SK-N-SH (cell line): ENCODE measurements around the gene TDRD9. TPM values are rescaled to one million over a fixed set of nuclear protein-coding genes. Genes with fewer than 3 reads are reported as not detected.

ENCODE experiments used
- CTCF ChIA-PET: fragments of 300-600, 350-600 bp; formaldehyde crosslinking; extraction: SDS; loops from one replicate; lab custom pipeline; 2021; lab: Yijun Ruan, JAX
- POLR2A ChIA-PET: fragments of 350-600 bp; sonication (Branson Sonifier 250); formaldehyde crosslinking; extraction: SDS; loops from one replicate; lab custom pipeline; 2020; ENCODE audit warnings: antibody characterized with exemption, inconsistent platforms; lab: Yijun Ruan, JAX
- DNase-seq: peaks from one replicate; pipeline ENCODE4 v3.0.0; 2012
- H2AFZ ChIP-seq: fragments of 200-600 bp; sonication (generic); 2 replicates; pipeline ENCODE4 v1.8.1; 2016; ENCODE audit warnings: antibody characterized with exemption, mild to moderate bottlenecking, low read depth
- H3F3A ChIP-seq: fragments of 200-600 bp; sonication (generic); replicated peaks from 2 replicates; pipeline ENCODE3; 2016; ENCODE audit warnings: antibody characterized with exemption, mild to moderate bottlenecking; ENCODE audit not compliant: insufficient read depth
- H3K27ac ChIP-seq, 2 experiments: fragments of 200-500 bp in 1 of 2; fragments of 200-600 bp in 1 of 2; sonication (Bioruptor generic) in 1 of 2; sonication (generic), shearing (Covaris generic) in 1 of 2; 2 replicates each; pipeline versions ENCODE4 v1.5.1 to v1.6.1; 2014 to 2016; ENCODE audit warnings: low read depth in 2 of 2, inconsistent platforms in 1 of 2, low read length in 1 of 2, mild to moderate bottlenecking in 1 of 2, mixed read lengths in 1 of 2
- H3K27me3 ChIP-seq: fragments of 200-600 bp; sonication (generic), shearing (Covaris generic); 2 replicates; pipeline ENCODE4 v1.6.1; 2016; ENCODE audit warnings: mixed run types; ENCODE audit not compliant: insufficient read depth
- H3K36me3 ChIP-seq, 2 experiments: fragments of 200-500 bp in 1 of 2; fragments of 200-600 bp in 1 of 2; sonication (Bioruptor generic) in 1 of 2; sonication (generic) in 1 of 2; replicated peaks in 1 of 2; 2 replicates each; pipeline versions ENCODE3 to v1.5.1; 2014 to 2016; ENCODE audit warnings: low read length in 1 of 2, mild to moderate bottlenecking in 1 of 2; ENCODE audit not compliant: insufficient read depth in 2 of 2, control insufficient read depth in 1 of 2
- H3K4me1 ChIP-seq, 2 experiments: fragments of 200-500 bp in 1 of 2; fragments of 200-600 bp in 1 of 2; sonication (Bioruptor generic) in 1 of 2; sonication (generic), shearing (Covaris generic) in 1 of 2; 2 replicates each; pipeline versions ENCODE4 v1.5.1 to v1.6.1; 2014 to 2016; ENCODE audit warnings: low read depth in 1 of 2, low read length in 1 of 2, mixed run types in 1 of 2; ENCODE audit not compliant: insufficient read depth in 2 of 2, control insufficient read depth in 1 of 2
- H3K4me2 ChIP-seq: fragments of 200-600 bp; sonication (generic), shearing (Covaris generic); 2 replicates; pipeline ENCODE4 v1.6.1; 2017; ENCODE audit warnings: mixed run types
- H3K4me3 ChIP-seq, 2 experiments: fragments of 200-500 bp in 1 of 2; fragments of 200-600 bp in 1 of 2; sonication (Bioruptor generic) in 1 of 2; sonication (generic), shearing (Covaris generic) in 1 of 2; 2 replicates each; pipeline versions ENCODE4 v1.5.1 to v1.8.1; 2014 to 2016; ENCODE audit warnings: low read depth in 2 of 2, inconsistent platforms in 1 of 2, low read length in 1 of 2, mild to moderate bottlenecking in 1 of 2, mixed read lengths in 1 of 2, moderate library complexity in 1 of 2
- H3K79me2 ChIP-seq: fragments of 200-600 bp; sonication (generic); 2 replicates; pipeline ENCODE4 v1.8.1; 2017; ENCODE audit warnings: mild to moderate bottlenecking; ENCODE audit not compliant: insufficient read depth
- H3K9ac ChIP-seq: fragments of 200-600 bp; sonication (generic); 2 replicates; pipeline ENCODE4 v1.6.1; 2017; ENCODE audit warnings: mixed run types
- H3K9me2 ChIP-seq: fragments of 200-600 bp; sonication (generic); 2 replicates; pipeline ENCODE4 v1.6.1; 2017; ENCODE audit warnings: mixed run types
- H3K9me3 ChIP-seq: fragments of 200-600 bp; sonication (generic); 2 replicates; pipeline ENCODE4 v1.6.1; 2017; ENCODE audit warnings: mixed run types, mild to moderate bottlenecking, moderate library complexity
- H4K20me1 ChIP-seq: fragments of 200-600 bp; sonication (generic); 2 replicates; pipeline ENCODE4 v1.6.1; 2017; ENCODE audit warnings: mild to moderate bottlenecking, mixed run types; ENCODE audit not compliant: insufficient read depth
- CHD2 ChIP-seq: fragments of 150-350 bp; IDR thresholded peaks from 2 replicates; pipeline ENCODE4 v1.6.1; 2018; ENCODE audit warnings: low read length; ENCODE audit not compliant: partially characterized antibody
- CTCF ChIP-seq: fragments of 200-600 bp; sonication (generic); IDR thresholded peaks from 2 replicates; pipeline ENCODE4 v1.6.1; 2017; ENCODE audit warnings: antibody characterized with exemption, mild to moderate bottlenecking, moderate library complexity
- FOSL2 ChIP-seq: IDR thresholded peaks from 2 replicates; pipeline ENCODE4 v1.4.0; 2012; ENCODE audit warnings: low read depth, mild to moderate bottlenecking, moderate library complexity, borderline replicate concordance
- FOXJ3 ChIP-seq: sonication (generic); formaldehyde crosslinking; IDR thresholded peaks from 2 replicates; pipeline ENCODE4 v1.5.1; 2020; ENCODE audit warnings: mild to moderate bottlenecking, missing genetic modification reagents
- JUND ChIP-seq: IDR thresholded peaks from 2 replicates; pipeline ENCODE4 v1.4.0; 2012
- MEF2A ChIP-seq: IDR thresholded peaks from 2 replicates; pipeline ENCODE4 v1.4.0; 2012; ENCODE audit warnings: low read depth, borderline replicate concordance
- MXI1 ChIP-seq: IDR thresholded peaks from 2 replicates; pipeline ENCODE4 v1.6.1; 2012; ENCODE audit warnings: mild to moderate bottlenecking, low read depth, low read length, improper control_type of control experiment
- NFIC ChIP-seq: IDR thresholded peaks from 2 replicates; pipeline ENCODE4 v1.4.0; 2012; ENCODE audit warnings: borderline replicate concordance
- REST ChIP-seq: IDR thresholded peaks from 2 replicates; pipeline ENCODE4 v1.6.1; 2012; ENCODE audit warnings: mild to moderate bottlenecking, low read depth, low read length, moderate library complexity
- SMC3 ChIP-seq: IDR thresholded peaks from 2 replicates; pipeline ENCODE4 v1.6.1; 2012; ENCODE audit warnings: low read depth, low read length, improper control_type of control experiment
- TCF12 ChIP-seq: IDR thresholded peaks from 2 replicates; pipeline ENCODE4 v1.4.0; 2012
- TEAD4 ChIP-seq: IDR thresholded peaks from 2 replicates; pipeline ENCODE4 v1.4.0; 2012; ENCODE audit warnings: mild to moderate bottlenecking, borderline replicate concordance; ENCODE audit not compliant: insufficient read depth
- WGBS: methylation state at CpG from one replicate; pipeline ENCODE4 v1.1.6; 2017; ENCODE audit warnings: low lambda C conversion rate; 5-methylcytosine and 5-hydroxymethylcytosine counted together
- polyA plus RNA-seq, 3 experiments: library from polyadenylated mRNA; depleted of rRNA; stranded (reverse); fragments of >200 nt; gene quantifications; 2 replicates each; pipeline ENCODE4 v1.2.3, GENCODE V29; 2012

TDRD9 gene
- polyA plus RNA-seq, 1 of the 3 experiments (the other 2 are of a cell fraction), result not detected

- Histone ChIP-seq H4K20me1 (no peaks in the 10 kb centered on the region), H3K36me3 (no peaks in the 10 kb centered on the region), H3K9me3 (no peaks in the 10 kb centered on the region), H3K27me3 (no peaks in the 10 kb centered on the region), H3K27ac (no peak overlapping the region), H3K9ac (no peak overlapping the region), H3K4me1 (peaks cover 0 to 13% of the 10 kb centered on the region in 2 experiments; a peak in 1 of 4 replicates), H2AFZ (no peak overlapping the region), H3K4me2 (no peak overlapping the region), H3K9me2 (no peaks in the 10 kb centered on the region), H3K4me3 (no peak overlapping the region), H3F3A (no peaks in the 10 kb centered on the region), H3K79me2 (no peaks in the 10 kb centered on the region)
- 75% methylated on average over 12 of the region's 20 CpGs for WGBS
- TF ChIP-seq FOSL2 (no peak), REST (no peak), SMC3 (no peak), TCF12 (no peak), MEF2A (no peak), MXI1 (no peak), CTCF (no peak), JUND (no peak), FOXJ3 (CRISPR knock-in tag) (no peak), TEAD4 (no peak), NFIC (no peak), CHD2 (no peak)
- DNase-seq, result no peak
- POLR2A ChIA-PET, result interaction anchor here (0.6 kb wide), 1 partner anchor 567 kb away, joined by 4 read pairs; no protein-coding TSS in a partner anchor
- CTCF ChIA-PET, result interaction anchor here (4.5 kb wide), 1 partner anchor 13 kb away, joined by 46 read pairs; no protein-coding TSS in a partner anchor
Observed at GRCh38 chr14:104090071-104090748, 162.0 kb downstream of the TDRD9 start.
